Measurements from ENCODE around the gene FAT1.

FAT1 gene

GRCh38 chr4:186624951-186625350 is 98.7 kb downstream of the FAT1 start:
- intact Hi-C loops (cut with DNase I; ENCODE audit: low total_unique reads) = no loop called here
- Histone ChIP-seq H3K27ac (peak overlapping the region in 1 of 2 donors; percentile 48), H3K36me3 (peaks cover under 1 to 52% (median 38%) of the 10 kb centered on the region in 3 donors), H3K4me3 (no peak overlapping the region), H3K27me3 (no peaks in the 10 kb centered on the region), H3K9me3 (no peaks in the 10 kb centered on the region), H3K4me1 (peaks cover 0 to 47% (median 22%) of the 10 kb centered on the region in 4 donors)
- TF ChIP-seq CTCF (IDR thresholded peaks at IDR 0.05) = no peak
- DNase-seq = no peak

GRCh38 chr4:186623546-186623945 is 100.1 kb downstream of the FAT1 start:
- H3K27ac ChIP-seq = peak overlapping the region; percentile 8 to 48
- peaks cover 0 to 52% (median 39%) of the 10 kb centered on the region in 3 donors for H3K36me3 ChIP-seq
- intact Hi-C loops (cut with DNase I; ENCODE audit: low total_unique reads) = no loop called here

GRCh38 chr4:186622788-186623464 is 100.7 kb downstream of the FAT1 start:
- Histone ChIP-seq H3K4me1 (peaks cover 0 to 47% (median 22%) of the 10 kb centered on the region in 4 donors), H3K27ac (peak overlapping the region; percentile 8 to 48), H3K27me3 (no peaks in the 10 kb centered on the region), H3K36me3 (peaks cover 0 to 46% (median 39%) of the 10 kb centered on the region in 3 donors), H3K4me3 (no peak overlapping the region), H3K9me3 (no peaks in the 10 kb centered on the region)
- intact Hi-C loops (cut with DNase I; ENCODE audit: low total_unique reads) = no loop called here
- peak; percentile 36 to 82 for DNase-seq
- no peak for TF ChIP-seq CTCF (IDR thresholded peaks at IDR 0.05)

More at GRCh38 chr4:186623546-186623945, 100.1 kb downstream of the FAT1 start:
- Histone ChIP-seq H3K4me1 (peaks cover 0 to 47% (median 22%) of the 10 kb centered on the region in 4 donors), H3K4me3 (no peak overlapping the region), H3K9me3 (no peaks in the 10 kb centered on the region), H3K27me3 (no peaks in the 10 kb centered on the region)
- DNase-seq = no peak
- TF ChIP-seq CTCF (IDR thresholded peaks at IDR 0.05) = no peak

- intact Hi-C loops (cut with DNase I; ENCODE audit: low total_unique reads) = no loop called here
Measured at GRCh38 chr4:186621959-186622553, 101.6 kb downstream of the FAT1 start.

GRCh38 chr4:186619088-186619487 is 104.6 kb downstream of the FAT1 start:
- Histone ChIP-seq H3K4me1 (peaks cover 0 to 30% (median 17%) of the 10 kb centered on the region in 4 donors), H3K4me3 (no peak overlapping the region), H3K27ac (no peak overlapping the region), H3K9me3 (no peaks in the 10 kb centered on the region), H3K27me3 (no peaks in the 10 kb centered on the region), H3K36me3 (peaks cover 11 to 53% (median 43%) of the 10 kb centered on the region in 3 donors)
- no peak for DNase-seq
- intact Hi-C loops (cut with DNase I; ENCODE audit: low total_unique reads) = no loop called here
- TF ChIP-seq CTCF (IDR thresholded peaks at IDR 0.05) = no peak

More at GRCh38 chr4:186621959-186622553, 101.6 kb downstream of the FAT1 start:
- peak; percentile 49 to 54 for TF ChIP-seq CTCF (IDR thresholded peaks at IDR 0.05)
- Histone ChIP-seq H3K27me3 (no peaks in the 10 kb centered on the region), H3K4me1 (peaks cover 0 to 47% (median 22%) of the 10 kb centered on the region in 4 donors), H3K27ac (peak overlapping the region in 1 of 2 donors; percentile 48), H3K36me3 (peaks cover 0 to 38% (median 33%) of the 10 kb centered on the region in 3 donors), H3K4me3 (no peak overlapping the region), H3K9me3 (no peaks in the 10 kb centered on the region)
- no peak for DNase-seq
